ENCODE results near the gene C1orf53. TPM values are rescaled to one million over a fixed set of nuclear protein-coding genes. Genes with fewer than 3 reads are reported as not detected.
A peak's percentile ranks its signal among the peaks of the same experiment; 100 is the strongest.

C1orf53 gene
- total RNA-seq, 1 donor from 2014 or later = 1.4 TPM

GRCh38 chr1:197920414-197921117 lies 18.1 kb downstream of the C1orf53 start:
- Histone ChIP-seq H3K27ac (no peak overlapping the region), H3K4me3 (peak overlapping the region; percentile 41), H3K4me1 (peaks cover 72% of the 10 kb centered on the region), H3K4me2 (peak overlapping the region; percentile 76), H4K20me1 (ENCODE audit: low read depth) (peaks cover 17% of the 10 kb centered on the region), H3F3A (ENCODE audit: low read depth) (peaks cover 55% of the 10 kb centered on the region), H3K79me2 (ENCODE audit: low read depth) (no peaks in the 10 kb centered on the region), H3K9ac (no peak overlapping the region), H3K27me3 (peaks cover 94% of the 10 kb centered on the region), H3K36me3 (no peaks in the 10 kb centered on the region), H3K9me3 (ENCODE audit: low read depth) (no peaks in the 10 kb centered on the region), H2AFZ (replicated peaks) (no peak overlapping the region)
- Mint-ChIP-seq H3K4me1 (peaks cover 46% of the 10 kb centered on the region), H3K27ac (no peak overlapping the region), H3K9me3 (peaks cover 2% of the 10 kb centered on the region), H3K27me3 (ENCODE audit: insufficient read depth, low read depth) (peaks cover 74% of the 10 kb centered on the region), H3K4me3 (peak overlapping the region; percentile 67), H3K36me3 (no peaks in the 10 kb centered on the region)
- TF ChIP-seq CTCF (IDR thresholded peaks at IDR 0.05) = no peak
- TF ChIP-seq EZH2phosphoT487 (IDR thresholded peaks at IDR 0.05) = no peak
- no peak for TF ChIP-seq EZH2 (IDR thresholded peaks at IDR 0.05)
- DNase-seq (ENCODE audit: low spot score) = no peak

GRCh38 chr1:197921235-197922069 lies 19.0 kb downstream of the C1orf53 start:
- Mint-ChIP-seq H3K27me3 (ENCODE audit: insufficient read depth, low read depth) (peaks cover 65% of the 10 kb centered on the region), H3K27ac (no peak overlapping the region), H3K4me3 (peak overlapping the region; percentile 67), H3K9me3 (peaks cover 2% of the 10 kb centered on the region), H3K4me1 (peaks cover 38% of the 10 kb centered on the region), H3K36me3 (no peaks in the 10 kb centered on the region)
- TF ChIP-seq EZH2phosphoT487 (IDR thresholded peaks at IDR 0.05) = peak; percentile 57
- TF ChIP-seq EZH2 (IDR thresholded peaks at IDR 0.05) = peak; percentile 61
- no peak for TF ChIP-seq CTCF (IDR thresholded peaks at IDR 0.05)
- Histone ChIP-seq H3K36me3 (no peaks in the 10 kb centered on the region), H3K27me3 (peaks cover 94% of the 10 kb centered on the region), H4K20me1 (ENCODE audit: low read depth) (peaks cover 16% of the 10 kb centered on the region), H2AFZ (replicated peaks) (peak overlapping the region; percentile 73), H3K4me3 (peak overlapping the region; percentile 41), H3K4me1 (peaks cover 67% of the 10 kb centered on the region), H3K9me3 (ENCODE audit: low read depth) (no peaks in the 10 kb centered on the region), H3K9ac (no peak overlapping the region), H3K79me2 (ENCODE audit: low read depth) (no peaks in the 10 kb centered on the region), H3K4me2 (peak overlapping the region; percentile 76), H3K27ac (no peak overlapping the region), H3F3A (ENCODE audit: low read depth) (peaks cover 46% of the 10 kb centered on the region)
- DNase-seq (ENCODE audit: low spot score) = peak; percentile 51

- Histone ChIP-seq H3K4me3 (no peak overlapping the region), H3K27me3 (peaks cover 94% of the 10 kb centered on the region), H3F3A (ENCODE audit: low read depth) (peaks cover 40% of the 10 kb centered on the region), H3K36me3 (no peaks in the 10 kb centered on the region), H2AFZ (replicated peaks) (no peak overlapping the region), H3K79me2 (ENCODE audit: low read depth) (no peaks in the 10 kb centered on the region), H3K9ac (no peak overlapping the region), H4K20me1 (ENCODE audit: low read depth) (peaks cover 12% of the 10 kb centered on the region), H3K27ac (no peak overlapping the region), H3K4me2 (no peak overlapping the region), H3K9me3 (ENCODE audit: low read depth) (no peaks in the 10 kb centered on the region), H3K4me1 (peaks cover 61% of the 10 kb centered on the region)
- H3K4me3 Mint-ChIP-seq = no peak overlapping the region
- TF ChIP-seq CTCF (IDR thresholded peaks at IDR 0.05) (no peak), EZH2 (IDR thresholded peaks at IDR 0.05) (no peak), EZH2phosphoT487 (IDR thresholded peaks at IDR 0.05) (no peak)
- DNase-seq (ENCODE audit: low spot score) = no peak
- H3K36me3 Mint-ChIP-seq = no peaks in the 10 kb centered on the region
- H3K27me3 Mint-ChIP-seq (ENCODE audit: insufficient read depth, low read depth) = peaks cover 59% of the 10 kb centered on the region
- peaks cover 2% of the 10 kb centered on the region for H3K9me3 Mint-ChIP-seq
- H3K27ac Mint-ChIP-seq = no peak overlapping the region
- peaks cover 32% of the 10 kb centered on the region for H3K4me1 Mint-ChIP-seq
These were observed 19.6 kb downstream of the C1orf53 start for GRCh38 chr1:197922070-197922390.
